Prostate gland (tissue), 2 donors: ENCODE measurements around the gene TTC31. TPM values are rescaled to one million over a fixed set of nuclear protein-coding genes. Genes with fewer than 3 reads are reported as not detected.

Experiments used
- DNase-seq: peaks from one replicate; pipeline ENCODE4 v3.0.0-alpha.2; 2019; ENCODE audit warnings: low spot score
- H3K27ac ChIP-seq, 2 donors: fragments of 200-600 bp; sonication (generic); 2 replicates each; pipeline ENCODE4 v1.5.1; 2017 to 2019
- H3K27me3 ChIP-seq: fragments of 200-600 bp; sonication (generic); replicated peaks from 2 replicates; pipeline ENCODE4 v1.5.1; 2019; ENCODE audit not compliant: insufficient read depth
- H3K36me3 ChIP-seq, 2 donors: fragments of 200-600 bp; sonication (generic); 1 replicate in 1 of 2; 2 replicates in 1 of 2; pipeline versions ENCODE4 v1.5.1 to v1.8.1; 2017 to 2019
- H3K4me1 ChIP-seq: fragments of 200-600 bp; sonication (generic); replicated peaks from 2 replicates; pipeline ENCODE4 v1.5.1; 2019
- H3K4me3 ChIP-seq, 2 donors: fragments of 200-600 bp; sonication (generic); 2 replicates each; pipeline ENCODE4 v1.5.1; 2017 to 2019
- H3K9me3 ChIP-seq: fragments of 200-600 bp; sonication (generic); 2 replicates; pipeline ENCODE4 v1.5.1; 2017
- CTCF ChIP-seq, 4 experiments: fragments of 200-600 bp in 2 of 4; fragments of 450-650 bp in 2 of 4; sonication (generic) in 2 of 4; IDR thresholded peaks; 1 replicate in 3 of 4; 2 replicates in 1 of 4; pipeline ENCODE4 v1.5.1; 2016 to 2019; ENCODE audit warnings: antibody characterized with exemption in 4 of 4, mild to moderate bottlenecking in 2 of 4, moderate library complexity in 2 of 4
- POLR2A ChIP-seq: fragments of 450-650 bp; IDR thresholded peaks from one replicate; pipeline ENCODE4 v1.6.1; 2016; ENCODE audit warnings: antibody characterized with exemption, mild to moderate bottlenecking
- POLR2AphosphoS5 ChIP-seq: sonication (generic); formaldehyde crosslinking; IDR thresholded peaks from one replicate; pipeline ENCODE4 v1.6.1; 2017; ENCODE audit warnings: antibody characterized with exemption
- WGBS: methylation state at CpG from one replicate; pipeline ENCODE4 v1.1.5; 2018; 5-methylcytosine and 5-hydroxymethylcytosine counted together
- intact Hi-C: fragments of 100-400 bp; cut with DNase I; formaldehyde crosslinking; loops from one replicate; pipeline ENCODE4 v1.14.2; 2022
- total RNA-seq, 2 donors: library from RNA; depleted of rRNA; stranded (reverse); fragments of >200 nt; gene quantifications; one replicate each; pipeline ENCODE4 v1.1.0, GENCODE V29; 2016

The TTC31 gene
- total RNA-seq, result 10 to 100 TPM; 24.0 to 27.6 TPM

GRCh38 chr2:74482801-74483674 is at the start of gene TTC31, which contains the start of gene CCDC142:
TSS of gene TTC31 (plus strand) at chr2:74483081. CDS start at chr2:74483096, 15 bp downstream.
TSS of gene CCDC142 (minus strand) at chr2:74482998. CDS start at chr2:74482837, 161 bp downstream.
- DNase-seq, result peak; percentile 96

GRCh38 chr2:74436111-74436805 is 46.6 kb upstream of the TTC31 start:
- DNase-seq, result no peak
- H3K27me3 ChIP-seq, result no peaks in the 10 kb centered on the region
- peaks cover 6% of the 10 kb centered on the region for H3K4me1 ChIP-seq
- H3K9me3 ChIP-seq, result no peaks in the 10 kb centered on the region
- no peak for TF ChIP-seq CTCF (IDR thresholded peaks at IDR 0.05)
- no peak for TF ChIP-seq POLR2AphosphoS5
- TF ChIP-seq POLR2A, result no peak
- 63% methylated on average over 43 of the region's 43 CpGs for WGBS
- intact Hi-C loops, result no loop called here
- H3K36me3 ChIP-seq, result no peaks in the 10 kb centered on the region
- no peak overlapping the region for H3K27ac ChIP-seq
- no peak overlapping the region for H3K4me3 ChIP-seq

More at GRCh38 chr2:74482801-74483674, at the start of gene TTC31, which contains the start of gene CCDC142:
- Histone ChIP-seq H3K36me3 (no peaks in the 10 kb centered on the region), H3K4me1 (peaks cover 13% of the 10 kb centered on the region), H3K9me3 (no peaks in the 10 kb centered on the region), H3K27me3 (no peaks in the 10 kb centered on the region), H3K27ac (peak within 1 kb of the TSS; percentile 83 to 90), H3K4me3 (peak within 1 kb of the TSS; percentile 74 to 84)
- WGBS, result under 1% methylated on average over 44 of the region's 50 CpGs
- intact Hi-C loops, result loop anchor here (1.0 to 2.0 kb wide), 2 partner anchors 46 to 104 kb away; partner anchors contain the start of genes AUP1 and HTRA2
- TF ChIP-seq POLR2A (peak; percentile 26), POLR2AphosphoS5 (peak; percentile 98), CTCF (IDR thresholded peaks at IDR 0.05) (peak; percentile 61 to 94 (median 90))

- H3K4me3 ChIP-seq, result no peak overlapping the region
- no peaks in the 10 kb centered on the region for H3K9me3 ChIP-seq
- H3K27me3 ChIP-seq, result no peaks in the 10 kb centered on the region
- no peak overlapping the region for H3K27ac ChIP-seq
- TF ChIP-seq POLR2AphosphoS5, result no peak
- TF ChIP-seq POLR2A, result no peak
- no peak for TF ChIP-seq CTCF (IDR thresholded peaks at IDR 0.05)
- intact Hi-C loops, result no loop called here
- WGBS, result 67% methylated on average over 6 of the region's 6 CpGs
- peaks cover 6% of the 10 kb centered on the region for H3K4me1 ChIP-seq
- no peaks in the 10 kb centered on the region for H3K36me3 ChIP-seq
- DNase-seq, result no peak
These were observed 45.8 kb upstream of the TTC31 start for GRCh38 chr2:74436848-74437695.

GRCh38 chr2:74438248-74438647 is 44.6 kb upstream of the TTC31 start:
- WGBS, result 88% methylated on average over 1 of the region's 1 CpG
- intact Hi-C loops, result no loop called here
- H3K4me1 ChIP-seq, result peaks cover 6% of the 10 kb centered on the region

More at GRCh38 chr2:74438248-74438647, 44.6 kb upstream of the TTC31 start:
- no peak for DNase-seq
- H3K9me3 ChIP-seq, result no peaks in the 10 kb centered on the region
- no peak overlapping the region for H3K27ac ChIP-seq
- no peak overlapping the region for H3K4me3 ChIP-seq
- no peak for TF ChIP-seq CTCF (IDR thresholded peaks at IDR 0.05)
- no peak for TF ChIP-seq POLR2A
- no peak for TF ChIP-seq POLR2AphosphoS5
- no peaks in the 10 kb centered on the region for H3K36me3 ChIP-seq
- H3K27me3 ChIP-seq, result no peaks in the 10 kb centered on the region
